Large intestine (tissue), 3 donors: ENCODE data around the gene PGR. TPM values are rescaled to one million over a fixed set of nuclear protein-coding genes. Genes with fewer than 3 reads are reported as not detected.

Source experiments
- DNase-seq, 2 donors: peaks; one replicate each; pipeline versions ENCODE4 v3.0.0 to v3.0.0-alpha.2; 2013
- H3K27ac ChIP-seq: one replicate; pipeline ENCODE4 v1.5.1; 2013; ENCODE audit warnings: low read length
- H3K27me3 ChIP-seq: 2 replicates; pipeline ENCODE4 v1.6.1; 2013; ENCODE audit warnings: low read length; ENCODE audit not compliant: control insufficient read depth, insufficient read depth
- H3K36me3 ChIP-seq: 2 replicates; pipeline ENCODE4 v1.6.1; 2013; ENCODE audit warnings: low read length; ENCODE audit not compliant: control insufficient read depth, insufficient read depth
- H3K4me1 ChIP-seq: one replicate; pipeline ENCODE4 v1.6.1; 2013; ENCODE audit warnings: low read length; ENCODE audit not compliant: control insufficient read depth, insufficient read depth
- H3K4me3 ChIP-seq: one replicate; pipeline ENCODE4 v1.5.1; 2013; ENCODE audit warnings: low read length
- H3K9me3 ChIP-seq: one replicate; pipeline ENCODE4 v1.6.1; 2013; ENCODE audit warnings: mild to moderate bottlenecking, low read depth, low read length, moderate library complexity; ENCODE audit not compliant: control insufficient read depth
- WGBS: methylation state at CpG from one replicate; pipeline ENCODE4 v1.1.5; 2013; ENCODE audit warnings: low lambda C conversion rate; ENCODE audit not compliant: insufficient coverage; 5-methylcytosine and 5-hydroxymethylcytosine counted together
- polyA plus RNA-seq: library from polyadenylated mRNA; unstranded; fragments of 120-200 nt; gene quantifications from one replicate; pipeline ENCODE4 v1.2.1, GENCODE V29; 2013

Gene PGR
- polyA plus RNA-seq, 1 donor: under 0.01 TPM

DNA sequence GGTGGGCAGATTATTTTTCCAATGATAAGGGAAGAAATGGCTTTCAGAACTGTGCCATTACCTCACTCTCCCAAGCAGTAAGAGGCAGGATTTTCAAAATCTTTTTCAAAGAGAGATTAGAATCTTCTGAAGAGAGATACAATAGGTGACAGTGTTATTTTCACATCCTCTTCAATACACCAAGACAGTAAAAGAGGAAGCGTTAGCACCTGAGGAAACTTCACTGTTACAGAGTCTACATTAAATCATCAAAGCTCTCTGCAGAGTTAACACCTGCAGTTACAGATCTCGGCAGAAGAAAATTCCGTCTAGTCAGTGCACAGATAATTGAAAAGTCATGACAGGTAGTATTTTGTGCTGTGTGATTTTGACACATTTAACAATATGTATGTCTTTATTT, 144.9 kb downstream of the PGR start:
- no CpG with 5 or more reads among the region's 3 CpGs for WGBS
- DNase-seq: no peak
- Histone ChIP-seq H3K27me3 (no peaks in the 10 kb centered on the region), H3K27ac (no peak overlapping the region), H3K4me1 (no peaks in the 10 kb centered on the region), H3K36me3 (peaks cover 12% of the 10 kb centered on the region), H3K4me3 (no peak overlapping the region), H3K9me3 (no peaks in the 10 kb centered on the region)

DNA sequence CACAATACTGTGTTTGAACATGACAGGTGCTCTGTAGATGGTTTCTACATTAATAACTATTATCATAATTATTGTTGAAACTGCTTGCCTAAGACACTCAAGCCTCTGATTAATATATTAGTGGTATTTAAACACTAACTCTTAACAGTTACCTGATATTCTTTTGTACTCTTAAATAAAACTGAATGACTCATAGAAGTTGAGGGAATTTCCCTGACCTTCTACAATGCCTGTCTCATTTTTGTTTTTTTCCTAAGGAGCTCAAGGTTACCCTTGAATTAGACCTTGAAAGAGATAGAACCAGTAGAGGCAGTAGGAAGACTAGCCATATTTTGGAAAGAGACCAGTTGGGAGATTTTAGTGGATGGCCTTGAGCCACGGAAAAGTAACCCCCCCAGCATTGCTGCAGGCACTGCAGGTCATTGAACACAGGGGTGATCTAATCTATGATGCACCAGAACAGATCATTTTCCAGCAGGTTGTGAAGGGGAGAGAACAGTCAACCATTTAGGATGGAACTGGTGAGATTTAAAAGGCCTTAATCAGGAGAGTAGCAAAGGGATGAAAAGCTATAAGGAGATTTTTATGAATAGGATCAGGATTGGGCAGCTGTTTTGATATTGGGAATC, 148.3 kb downstream of the PGR start:
- Histone ChIP-seq H3K36me3 (peaks cover 20% of the 10 kb centered on the region), H3K4me3 (no peak overlapping the region), H3K27me3 (no peaks in the 10 kb centered on the region), H3K9me3 (no peaks in the 10 kb centered on the region), H3K4me1 (no peaks in the 10 kb centered on the region), H3K27ac (no peak overlapping the region)
- no CpG with 5 or more reads among the region's 1 CpG for whole genome bisulfite sequencing
- no peak for DNase-seq

GRCh38 chr11:100980156-100980555, 149.5 kb downstream of the PGR start:
- WGBS: no CpG with 5 or more reads among the region's 3 CpGs
- Histone ChIP-seq H3K9me3 (no peaks in the 10 kb centered on the region), H3K27ac (no peak overlapping the region), H3K4me1 (no peaks in the 10 kb centered on the region), H3K4me3 (no peak overlapping the region), H3K36me3 (peaks cover 20% of the 10 kb centered on the region), H3K27me3 (no peaks in the 10 kb centered on the region)
- DNase-seq: no peak
